ENCODE data around the gene GABRB2. TPM values are rescaled to one million over a fixed set of nuclear protein-coding genes. Genes with fewer than 3 reads are reported as not detected.

The GABRB2 gene
- total RNA-seq, result 10 to 100 TPM in 2 of 4 donors, 1 to 10 TPM in 1, under 1 TPM in 1; 0.75 to 22.4 (median 11.0) TPM

DNA sequence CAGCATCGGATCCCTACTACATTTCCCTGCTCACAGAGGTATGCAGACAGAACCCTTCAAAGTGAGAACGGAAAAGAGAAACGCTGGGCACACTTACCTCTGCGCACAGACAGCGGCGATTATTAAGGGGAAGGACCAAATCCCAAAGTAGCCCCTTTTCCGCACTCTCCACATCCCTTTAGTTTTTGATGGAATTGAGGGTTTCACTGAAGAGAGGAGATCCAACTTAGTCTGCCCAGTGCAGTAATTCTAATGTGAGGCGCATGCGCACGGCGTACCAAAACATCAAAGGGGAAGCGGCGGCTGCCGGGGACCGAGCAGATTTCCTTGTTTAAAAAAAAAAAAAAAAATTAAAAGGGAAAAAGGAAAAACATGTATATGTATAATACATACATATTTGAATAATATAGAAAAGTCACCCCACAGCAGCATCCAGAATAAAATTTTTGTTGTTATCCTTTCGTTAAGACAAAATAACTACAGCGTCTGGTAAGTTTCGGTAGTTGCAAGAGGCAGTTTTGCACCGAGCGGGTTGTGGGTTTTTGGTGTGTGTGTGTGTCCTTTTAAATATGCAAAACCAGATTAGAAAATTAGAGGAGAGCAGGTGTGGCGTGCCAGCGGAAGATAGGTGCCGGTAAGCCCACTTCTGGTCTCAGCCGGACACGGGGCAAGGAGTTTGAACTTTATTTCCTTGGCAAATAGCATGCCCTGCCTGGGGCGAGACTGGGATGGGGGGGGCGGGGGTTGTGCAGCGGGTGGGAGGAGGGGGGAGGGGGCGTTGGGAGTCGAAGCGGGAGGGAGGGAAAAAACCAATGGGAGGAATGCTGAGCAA lies at the start of gene GABRB2:
GABRB2 (minus strand) TSS at position 256 of the 832 bp plus-strand sequence; CDS start at position 174, 82 bp downstream.
- TF ChIP-seq, protein P1, sequence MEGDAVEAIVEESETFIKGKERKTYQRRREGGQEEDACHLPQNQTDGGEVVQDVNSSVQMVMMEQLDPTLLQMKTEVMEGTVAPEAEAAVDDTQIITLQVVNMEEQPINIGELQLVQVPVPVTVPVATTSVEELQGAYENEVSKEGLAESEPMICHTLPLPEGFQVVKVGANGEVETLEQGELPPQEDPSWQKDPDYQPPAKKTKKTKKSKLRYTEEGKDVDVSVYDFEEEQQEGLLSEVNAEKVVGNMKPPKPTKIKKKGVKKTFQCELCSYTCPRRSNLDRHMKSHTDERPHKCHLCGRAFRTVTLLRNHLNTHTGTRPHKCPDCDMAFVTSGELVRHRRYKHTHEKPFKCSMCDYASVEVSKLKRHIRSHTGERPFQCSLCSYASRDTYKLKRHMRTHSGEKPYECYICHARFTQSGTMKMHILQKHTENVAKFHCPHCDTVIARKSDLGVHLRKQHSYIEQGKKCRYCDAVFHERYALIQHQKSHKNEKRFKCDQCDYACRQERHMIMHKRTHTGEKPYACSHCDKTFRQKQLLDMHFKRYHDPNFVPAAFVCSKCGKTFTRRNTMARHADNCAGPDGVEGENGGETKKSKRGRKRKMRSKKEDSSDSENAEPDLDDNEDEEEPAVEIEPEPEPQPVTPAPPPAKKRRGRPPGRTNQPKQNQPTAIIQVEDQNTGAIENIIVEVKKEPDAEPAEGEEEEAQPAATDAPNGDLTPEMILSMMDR (IDR thresholded peaks at IDR 0.05; ENCODE audit: low read depth), result no peak

DNA sequence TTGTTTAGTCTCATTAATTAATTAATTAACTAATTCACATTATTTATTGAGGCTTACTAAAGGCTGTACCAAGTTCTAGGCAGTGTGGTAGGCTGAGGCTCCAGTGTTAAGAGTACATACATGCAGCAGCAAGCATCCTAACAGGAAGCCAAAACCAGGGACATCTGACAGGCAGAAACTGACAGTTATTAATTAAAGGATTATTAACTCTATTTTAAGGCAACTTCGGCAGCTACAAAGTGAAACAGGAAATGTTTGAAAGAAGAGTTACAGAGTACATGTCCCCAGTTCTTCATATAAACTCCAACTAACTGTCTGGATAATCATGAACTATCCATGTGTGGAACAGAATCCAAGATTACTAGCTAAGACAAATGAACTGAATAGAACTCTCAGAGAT lies 39.3 kb upstream of the GABRB2 start:
- TF ChIP-seq, protein P1 (IDR thresholded peaks at IDR 0.05; ENCODE audit: low read depth), result no peak

DNA sequence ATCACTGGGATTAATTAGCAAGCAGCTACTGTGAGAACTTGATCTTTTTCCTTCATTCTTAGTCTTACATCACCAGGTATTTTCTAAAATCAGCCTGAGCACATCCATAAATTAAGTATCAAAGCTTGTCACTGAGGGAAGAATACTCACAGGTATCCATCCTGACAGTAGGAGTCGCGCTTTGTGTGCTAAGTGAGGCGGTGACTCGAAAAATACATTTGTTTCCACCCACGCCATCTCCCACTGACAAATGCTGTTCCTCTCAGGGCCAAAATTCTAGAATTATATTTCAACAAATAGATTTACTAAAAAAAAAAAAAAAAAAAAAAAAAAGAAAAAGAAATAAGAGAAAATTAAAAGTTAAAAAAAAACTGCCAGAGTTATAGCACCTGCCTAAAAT lies 34.1 kb upstream of the GABRB2 start:
- TF ChIP-seq, protein P1 (IDR thresholded peaks at IDR 0.05; ENCODE audit: low read depth), result no peak

DNA sequence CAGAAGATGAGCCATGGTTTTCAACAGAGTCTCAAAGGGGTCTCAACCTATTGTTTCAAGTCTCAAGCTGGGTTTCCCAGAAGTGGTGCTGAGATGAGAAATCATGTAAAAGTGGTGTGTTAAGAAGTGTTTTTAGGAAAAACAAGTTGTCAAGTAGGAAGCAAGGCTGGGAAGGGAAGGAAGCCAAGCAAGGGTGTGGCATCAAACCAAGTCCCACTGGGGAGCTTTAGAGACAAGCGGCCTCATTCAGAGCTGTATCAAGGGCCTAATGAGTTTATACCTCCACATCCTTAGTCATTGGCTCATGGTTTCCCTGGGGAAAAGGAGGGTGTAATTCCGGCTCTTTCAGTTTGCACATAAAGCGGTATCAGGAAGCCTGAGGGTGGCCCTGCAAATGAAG lies 26.4 kb upstream of the GABRB2 start:
- TF ChIP-seq, protein P1 (IDR thresholded peaks at IDR 0.05; ENCODE audit: low read depth), result no peak

DNA sequence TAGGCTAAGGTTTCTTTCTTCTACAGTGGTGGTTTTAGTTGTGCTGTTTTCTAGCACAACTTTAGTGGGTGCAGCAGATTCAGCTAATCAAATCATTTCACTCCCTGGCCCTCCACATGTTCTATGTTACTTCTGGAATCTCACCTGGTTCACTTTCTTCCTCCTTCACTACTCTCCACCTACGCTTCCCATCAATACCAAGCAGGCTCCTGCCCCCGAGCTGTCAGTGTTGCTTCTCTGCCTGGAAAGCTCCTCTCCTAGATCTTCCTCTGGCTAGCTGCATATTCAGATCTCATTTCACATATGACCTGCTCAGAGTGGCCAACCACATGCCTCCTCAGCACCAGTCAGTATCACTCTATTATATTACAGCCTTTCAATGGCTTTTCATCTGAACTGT lies 19.6 kb upstream of the GABRB2 start:
- TF ChIP-seq, protein P1 (IDR thresholded peaks at IDR 0.05; ENCODE audit: low read depth), result no peak

DNA sequence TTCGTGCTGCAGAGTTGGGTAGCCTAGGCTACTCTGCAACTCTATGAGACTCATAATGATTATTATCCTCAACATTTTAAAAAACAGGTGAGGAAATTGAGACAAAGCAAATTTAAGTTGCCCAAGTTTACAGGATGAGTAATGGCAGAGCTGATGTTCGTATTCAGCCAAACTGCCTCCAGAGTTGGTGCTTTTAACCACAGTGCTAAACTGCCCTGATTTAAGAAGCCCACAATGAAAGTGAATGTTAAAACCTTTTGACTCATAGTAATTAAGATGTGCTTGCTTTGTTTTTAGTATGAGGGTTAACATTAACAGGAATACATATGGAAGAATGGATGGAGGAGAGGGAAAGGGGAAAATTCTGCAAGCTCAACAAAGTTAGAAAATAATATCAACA lies 15.9 kb upstream of the GABRB2 start:
- TF ChIP-seq, protein P1 (IDR thresholded peaks at IDR 0.05; ENCODE audit: low read depth), result no peak

DNA sequence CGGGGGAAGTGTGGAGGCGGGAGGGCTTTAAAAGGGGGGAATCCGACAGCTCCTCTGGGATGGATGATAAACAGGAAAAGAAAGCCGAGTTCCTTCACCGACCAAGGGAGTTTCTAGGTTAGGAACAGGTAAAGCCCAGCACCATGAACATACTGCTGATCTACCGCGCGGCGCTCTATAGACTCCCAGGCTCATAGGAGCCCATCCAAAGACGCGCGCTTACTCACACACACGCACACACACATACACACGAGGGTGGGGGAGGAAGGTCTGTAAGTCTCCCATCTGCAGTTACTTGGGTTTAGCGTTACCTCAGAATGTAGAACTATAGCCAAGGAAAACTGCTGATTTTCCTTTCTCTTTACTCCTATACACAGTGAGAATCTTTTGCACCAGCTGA lies 2.6 kb upstream of the GABRB2 start:
- TF ChIP-seq, protein P1 (IDR thresholded peaks at IDR 0.05; ENCODE audit: low read depth), result no peak

Measured in subcutaneous adipose tissue (tissue), 4 donors.